C1 segment of cervical spinal cord (tissue), 14 donors: Measurements from ENCODE around the gene SIRT3.

Experiments used
- DNase-seq, 14 donors: peaks; one replicate each; lab custom pipeline; 2025; lab: John Stamatoyannopoulos, UW

SIRT3 gene

DNA sequence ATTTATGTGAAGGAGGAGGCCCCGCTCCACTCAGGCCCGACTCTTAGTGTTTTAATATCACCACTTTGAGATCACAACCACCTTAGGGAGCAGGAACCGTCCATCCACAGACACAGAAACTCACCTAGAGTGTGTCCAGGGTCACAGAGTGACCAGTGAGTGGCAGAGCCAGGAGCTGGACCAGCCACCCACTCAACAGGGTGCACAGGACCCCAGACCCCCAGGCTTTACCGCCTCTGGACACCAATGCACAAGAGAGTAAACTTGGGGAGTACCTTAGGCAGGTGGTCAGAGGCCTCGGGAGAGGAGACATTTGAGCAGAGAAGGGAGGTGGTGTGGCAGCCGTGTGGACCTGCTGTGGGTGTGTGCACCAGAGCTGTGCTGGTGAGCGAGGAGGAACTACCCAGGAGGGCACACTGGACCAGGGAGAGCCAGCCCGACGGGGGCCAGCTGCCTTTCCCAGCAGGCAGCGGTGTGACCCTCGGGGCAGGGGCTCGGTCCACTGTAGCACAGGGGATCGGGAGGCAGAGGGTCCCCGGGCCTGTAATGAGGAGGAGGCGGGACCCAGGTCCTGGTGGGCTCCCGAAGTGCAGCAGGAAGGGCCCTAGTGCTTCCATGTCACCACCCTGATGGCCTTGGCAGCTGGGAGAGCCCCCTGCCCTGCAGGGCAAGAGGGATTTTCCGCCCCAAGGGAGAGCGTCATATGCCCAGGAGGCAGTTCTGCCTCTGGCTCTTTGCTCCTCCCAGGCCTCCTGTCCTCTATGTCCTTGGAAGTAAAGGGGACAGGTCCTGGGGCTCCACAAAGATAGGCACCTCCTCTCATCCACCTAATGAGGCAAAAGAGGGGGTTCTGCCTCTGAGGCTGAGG, 34.5 kb upstream of the SIRT3 start:
- DNase-seq: no peak

DNA sequence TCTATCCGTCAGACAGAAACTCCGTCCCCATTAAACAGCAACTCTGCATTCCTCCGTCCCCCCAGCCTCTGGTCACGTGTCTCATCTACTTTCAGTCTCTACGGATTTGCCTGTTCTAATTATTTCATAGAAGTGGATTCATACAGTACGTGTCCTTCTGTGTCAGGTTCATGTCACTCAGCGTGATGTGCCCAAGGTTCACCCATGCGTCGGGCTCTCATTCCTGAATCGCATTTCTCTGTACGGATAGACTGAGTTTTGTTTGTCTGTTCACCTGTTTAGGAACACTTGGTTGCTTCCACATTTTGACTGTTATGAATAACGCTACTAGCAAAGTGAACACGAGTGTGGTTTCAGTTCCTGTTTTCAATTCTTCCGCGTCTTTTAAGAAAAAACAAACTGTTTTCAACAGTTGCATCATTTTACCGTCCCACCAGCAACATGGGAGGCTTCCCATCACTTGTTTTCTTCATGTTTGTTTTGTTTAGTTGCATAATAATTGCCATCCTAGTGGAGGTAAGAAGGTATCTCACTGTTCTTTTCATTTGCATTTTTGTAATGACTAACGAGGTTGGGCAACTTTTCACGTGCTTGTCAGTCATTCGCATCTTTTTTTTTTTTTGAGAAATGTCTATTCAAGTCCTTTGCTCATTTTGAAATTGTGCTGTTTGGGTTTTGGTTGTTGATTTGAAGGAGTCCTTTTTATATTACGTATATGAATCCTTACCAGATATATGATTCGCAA, 33.2 kb upstream of the SIRT3 start:
- no peak for DNase-seq

GRCh38 chr11:268716-269145, 32.6 kb upstream of the SIRT3 start:
- peak in 2 of 14 donors; percentile 23 to 29 for DNase-seq

GRCh38 chr11:267491-267994, 31.4 kb upstream of the SIRT3 start:
- DNase-seq: peak in 1 of 14 donors; percentile 9

DNA sequence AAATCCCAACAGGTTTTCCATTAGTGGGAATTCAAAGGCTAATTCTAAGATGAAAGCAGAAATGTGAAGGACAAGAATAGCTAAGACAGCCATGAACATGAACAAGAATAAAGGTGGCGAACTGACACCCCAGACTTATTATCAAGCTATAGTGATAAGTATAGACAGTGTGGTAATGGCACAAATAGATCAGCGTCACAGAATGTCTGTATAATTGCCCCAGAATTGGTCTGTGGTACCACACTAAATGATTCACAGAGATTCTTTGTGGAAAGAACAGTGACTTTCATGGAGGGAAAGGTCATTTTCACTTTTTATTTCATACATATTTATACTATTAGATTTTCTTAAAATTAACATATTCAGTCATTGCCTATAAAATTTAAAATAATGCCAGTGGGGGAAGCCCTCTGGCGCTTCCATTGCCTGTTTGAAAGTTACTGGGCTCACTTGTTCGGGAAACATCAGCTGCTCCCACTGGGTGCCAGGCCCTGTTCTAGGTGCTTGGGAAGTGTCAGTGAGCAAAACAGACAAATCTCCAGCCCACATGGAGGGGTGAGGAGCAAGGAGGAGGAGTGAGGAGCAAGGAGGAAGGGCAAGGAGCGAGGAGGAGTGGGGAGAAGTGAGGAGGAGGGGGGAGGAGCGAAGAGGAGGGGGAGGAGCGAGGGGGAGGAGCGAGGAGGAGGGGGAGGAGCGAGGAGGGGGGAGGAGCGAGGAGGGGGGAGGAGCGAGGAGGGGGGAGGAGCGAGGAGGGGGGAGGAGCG, 30.7 kb upstream of the SIRT3 start:
- DNase-seq: no peak

DNA sequence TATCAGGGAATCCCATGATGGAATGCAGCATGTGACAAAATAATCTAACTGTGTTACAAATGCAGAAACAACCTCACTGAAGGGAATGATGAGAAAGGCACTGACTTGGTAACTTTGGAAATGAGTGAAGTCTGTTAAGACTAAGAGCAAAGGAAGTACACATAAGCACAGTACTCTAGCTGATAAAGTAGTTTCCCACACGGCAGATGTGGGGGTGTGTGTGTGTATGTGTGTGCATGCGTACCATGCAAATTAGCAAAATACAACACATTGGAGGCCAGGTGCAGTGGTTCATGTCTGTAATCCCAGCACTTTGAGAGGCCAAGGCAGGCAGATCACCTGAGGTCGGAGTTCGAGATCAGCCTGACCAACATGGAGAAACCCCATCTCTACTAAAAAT, 25.5 kb upstream of the SIRT3 start:
- no peak for DNase-seq

- DNase-seq: no peak
These were observed 23.3 kb upstream of the SIRT3 start for GRCh38 chr11:259413-259812.

DNA sequence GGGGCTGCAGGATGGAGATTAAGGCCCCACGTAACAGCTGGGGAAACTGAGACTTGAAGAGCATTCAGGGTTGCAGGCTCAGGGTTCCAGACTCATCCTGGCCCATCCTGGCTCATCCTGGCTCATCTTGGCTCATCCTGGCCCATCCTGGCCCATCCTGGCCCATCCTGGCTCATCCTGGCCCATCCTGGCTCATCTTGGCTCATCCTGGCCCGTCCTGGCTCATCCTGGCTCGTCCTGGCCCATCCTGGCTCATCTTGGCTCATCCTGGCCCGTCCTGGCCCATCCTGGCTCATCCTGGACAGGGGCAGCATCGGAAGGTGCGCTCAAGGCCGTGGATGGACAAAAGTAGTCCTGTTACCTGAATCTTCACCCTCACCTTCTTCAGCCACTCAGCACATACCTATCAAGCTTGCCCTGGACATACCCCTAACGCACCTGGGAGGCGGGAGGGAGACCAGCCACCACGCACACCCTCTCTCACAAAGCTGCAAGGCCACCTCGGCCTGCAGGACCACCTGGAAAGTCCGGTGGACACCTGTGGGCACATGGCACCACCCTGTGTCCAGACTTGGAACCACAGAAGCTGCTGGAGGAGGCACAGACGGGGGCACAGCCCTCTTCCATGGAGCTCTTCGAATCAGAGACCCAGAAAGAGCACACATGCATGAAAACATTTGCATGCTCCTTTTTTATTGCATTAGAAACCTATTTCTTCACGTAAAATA, 21.8 kb upstream of the SIRT3 start:
- no peak for DNase-seq

DNA sequence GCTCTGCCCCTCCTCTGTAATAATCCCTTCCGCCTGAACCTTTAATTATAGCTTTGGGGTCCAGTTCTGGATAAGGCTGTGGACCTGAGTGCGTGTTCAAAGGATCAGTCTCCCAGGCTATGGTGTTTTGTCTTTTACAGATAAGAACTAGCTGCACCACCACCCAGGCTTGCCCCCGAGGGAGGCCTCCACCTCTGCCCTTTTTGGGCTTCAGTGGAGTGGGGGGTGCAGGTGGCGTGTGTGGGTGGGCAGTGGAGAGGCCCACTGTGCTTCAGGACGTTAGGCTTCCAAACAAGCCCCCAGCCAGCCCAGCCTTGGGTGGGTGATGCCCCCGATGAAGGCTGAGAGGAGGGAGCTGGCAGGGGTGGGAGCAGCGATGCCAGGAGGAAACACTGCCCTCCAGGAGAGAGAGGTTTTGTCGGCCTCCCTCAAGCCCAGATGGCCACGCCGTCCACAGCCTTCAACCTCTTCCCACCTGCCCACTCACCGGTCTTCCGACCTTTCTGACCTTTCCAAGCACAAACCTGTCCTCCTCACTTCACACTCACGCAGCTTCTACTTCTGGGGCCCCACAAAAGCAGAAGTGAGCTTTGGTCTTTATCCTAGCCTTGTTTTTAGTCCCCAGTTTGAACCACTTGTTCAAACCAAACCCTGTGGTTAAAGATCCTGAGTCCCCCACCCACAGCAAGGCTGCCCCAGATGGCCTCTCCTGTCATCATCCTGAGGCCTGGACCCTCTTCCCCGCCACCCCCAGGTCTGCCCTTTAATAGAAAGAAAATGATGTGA, 21.0 kb upstream of the SIRT3 start:
- DNase-seq: no peak

DNA sequence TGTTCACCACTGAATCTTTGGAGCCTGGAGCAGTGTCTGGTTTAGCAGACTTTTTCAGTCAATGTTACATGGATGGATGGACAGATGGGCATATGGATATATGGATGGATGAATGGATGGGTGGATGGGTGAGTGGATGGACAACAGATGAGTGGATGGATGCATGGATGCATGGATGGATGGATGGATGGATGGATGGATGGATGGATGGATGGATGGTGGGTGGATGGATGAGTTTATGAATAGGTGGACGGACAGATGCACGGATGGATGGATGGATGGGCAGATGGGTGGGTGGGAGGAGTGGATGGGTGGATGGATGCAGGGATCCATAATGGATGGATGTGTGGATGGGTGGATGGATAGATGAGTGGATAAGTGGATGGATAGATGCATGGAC, 19.7 kb upstream of the SIRT3 start:
- no peak for DNase-seq

GRCh38 chr11:255176-255575, 19.0 kb upstream of the SIRT3 start:
- no peak for DNase-seq

DNA sequence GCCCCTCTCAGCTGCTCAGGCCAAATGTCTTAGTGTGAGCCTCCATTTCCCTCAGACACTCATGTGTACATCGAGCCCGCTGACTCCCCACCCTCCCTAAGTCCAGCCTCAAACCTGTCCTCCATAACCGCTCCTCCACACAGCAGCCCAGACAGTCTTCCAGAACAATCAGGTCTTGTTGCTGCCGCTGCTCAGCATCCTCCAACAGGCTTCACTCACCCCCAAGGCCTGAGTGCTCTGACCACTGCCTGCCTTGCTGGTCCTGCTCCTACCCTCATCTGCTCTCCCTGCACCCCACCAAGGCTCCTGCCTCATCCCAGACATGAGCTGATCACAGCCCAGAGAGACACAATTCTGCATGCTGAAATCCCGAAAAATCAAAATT, 17.7 kb upstream of the SIRT3 start:
- no peak for DNase-seq

- no peak for DNase-seq
These were observed 17.2 kb upstream of the SIRT3 start for GRCh38 chr11:253160-253885.

DNA sequence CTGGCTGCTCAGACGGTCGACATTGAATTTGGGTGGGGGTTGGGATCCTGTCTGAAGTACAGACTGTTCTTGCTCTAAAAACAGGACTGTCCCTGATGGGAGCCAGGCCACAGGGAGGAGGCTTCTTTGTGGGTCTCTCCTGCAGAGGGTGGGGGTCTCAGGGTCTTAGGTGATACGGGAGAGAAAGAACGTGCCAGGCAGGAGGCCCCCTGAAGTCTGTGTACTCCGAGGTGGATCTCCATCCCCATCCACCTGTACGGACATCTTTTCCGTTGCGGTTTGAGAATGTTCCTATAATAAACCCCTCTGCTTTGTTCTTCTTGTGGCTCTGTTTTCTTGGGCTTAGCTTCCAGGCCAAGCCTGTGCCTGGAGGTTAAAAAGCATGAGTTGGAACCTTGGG, 16.5 kb upstream of the SIRT3 start:
- DNase-seq: no peak

DNA sequence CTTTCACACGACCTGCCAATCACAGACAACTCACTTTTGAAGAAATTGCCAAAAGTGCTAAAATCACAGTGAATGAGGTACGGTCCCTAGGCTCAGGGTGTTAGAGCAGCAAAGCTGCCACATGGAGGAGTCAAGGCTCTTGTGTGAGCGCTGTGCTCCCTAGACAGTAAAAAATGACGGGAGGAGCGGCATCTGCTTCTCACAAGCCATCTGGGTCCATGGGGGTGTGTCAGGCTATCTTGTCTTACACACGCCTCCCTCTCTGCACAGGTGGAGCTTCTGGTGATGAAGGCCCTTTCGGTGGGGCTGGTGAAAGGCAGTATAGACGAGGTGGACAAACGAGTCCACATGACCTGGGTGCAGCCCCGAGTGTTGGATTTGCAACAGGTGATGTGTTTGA, 15.4 kb upstream of the SIRT3 start:
- DNase-seq: no peak

DNA sequence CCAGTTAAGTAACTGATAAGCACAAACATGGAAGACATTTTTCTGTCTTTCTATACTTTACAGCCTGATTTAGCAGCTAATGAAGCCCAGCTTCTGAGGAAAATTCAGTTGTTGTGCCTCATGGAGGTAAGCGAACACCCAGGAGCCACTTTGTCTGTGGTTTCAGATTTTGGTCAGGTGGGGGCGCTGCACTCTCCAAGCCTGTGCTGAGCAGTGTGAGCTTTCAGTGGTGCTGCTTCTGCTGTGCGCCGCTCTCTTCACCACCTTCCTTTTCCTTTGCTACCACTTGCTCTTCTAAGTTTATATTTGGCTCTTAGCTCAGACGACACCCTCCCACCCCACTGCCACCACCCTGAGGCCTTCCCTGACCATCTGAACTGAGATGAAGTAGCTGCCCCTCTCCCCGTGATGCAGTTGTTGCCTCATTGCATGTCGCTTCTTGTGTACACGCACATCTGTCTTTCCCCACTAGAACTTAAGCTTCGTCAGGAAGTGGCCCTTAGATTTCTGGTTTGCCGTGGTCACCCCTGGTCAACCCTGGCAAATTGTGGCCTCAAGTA, 14.7 kb upstream of the SIRT3 start:
- DNase-seq: peak in 6 of 14 donors; percentile 1 to 35 (median 21)

GRCh38 chr11:250274-250673, 14.1 kb upstream of the SIRT3 start:
- no peak for DNase-seq

DNA sequence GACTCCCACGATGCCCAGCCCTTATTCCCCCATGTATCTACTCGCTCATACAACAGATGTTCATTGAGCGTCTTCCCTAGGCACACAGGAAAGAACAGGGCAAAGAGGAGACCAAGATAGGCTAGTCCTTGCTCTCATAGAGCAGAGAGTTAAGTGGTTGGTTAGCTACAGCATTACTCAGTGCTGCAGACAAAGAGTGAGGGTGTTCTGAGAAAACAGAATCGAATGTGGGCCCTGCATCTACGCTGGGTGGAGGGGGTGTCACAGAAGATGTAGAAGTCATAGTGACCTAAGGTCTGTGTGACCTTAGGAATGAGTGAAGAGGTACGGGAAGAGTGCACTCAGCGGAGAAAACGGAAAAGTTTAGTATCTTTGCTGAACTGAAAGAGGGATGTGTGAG, 12.9 kb upstream of the SIRT3 start:
- DNase-seq: no peak

DNA sequence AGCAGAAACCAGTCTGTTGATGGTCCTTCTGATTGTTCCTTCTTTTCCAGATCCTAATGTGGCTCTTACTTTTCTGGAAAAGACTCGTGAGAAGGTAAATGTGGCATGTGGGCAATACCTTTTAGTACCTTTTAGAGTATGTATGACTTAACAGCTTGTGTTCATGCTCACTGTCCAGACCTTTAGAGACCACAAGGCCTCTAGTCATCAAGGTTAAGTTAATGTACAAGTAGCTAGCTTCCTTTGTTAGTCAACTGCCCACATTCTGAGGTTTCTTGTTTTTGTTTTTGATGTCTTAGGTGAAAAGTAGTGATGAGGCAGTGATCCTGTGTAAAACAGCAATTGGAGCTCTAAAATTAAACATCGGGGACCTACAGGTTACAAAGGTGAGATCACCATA, 8.2 kb upstream of the SIRT3 start:
- DNase-seq: no peak

GRCh38 chr11:241634-242033, 5.5 kb upstream of the SIRT3 start:
- DNase-seq: no peak
